B cell (primary cell): ENCODE results near the gene GATA5. TPM values are rescaled to one million over a fixed set of nuclear protein-coding genes. Genes with fewer than 3 reads are reported as not detected.

Experiments used
- ATAC-seq: fragments of 200-7000 bp; cut with Tn5 transposase; one replicate; pipeline ENCODE4 v1.10.0; 2021; ENCODE audit warnings: low read depth, mild to moderate bottlenecking, moderate number of reproducible peaks, moderate library complexity
- CTCF ChIA-PET: fragments of 350-600 bp; sonication (Branson Sonifier 250); formaldehyde crosslinking; loops from one replicate; lab custom pipeline; 2021; ENCODE audit warnings: antibody characterized with exemption, inconsistent platforms; lab: Charles Lee
- POLR2A ChIA-PET: fragments of 350-600 bp; sonication (Branson Sonifier 250); formaldehyde crosslinking; loops from one replicate; lab custom pipeline; 2021; ENCODE audit warnings: antibody characterized with exemption; lab: Charles Lee
- DNase-seq: peaks from one replicate; pipeline ENCODE4 v3.0.0; 2013
- H2AFZ ChIP-seq: 2 replicates; pipeline ENCODE4 v1.6.1; 2012; ENCODE audit warnings: mild to moderate bottlenecking, low read depth, low read length; ENCODE audit not compliant: insufficient read depth, poor library complexity, severe bottlenecking
- H3K27ac ChIP-seq, 2 donors: 1 replicate in 1 of 2; 2 replicates in 1 of 2; pipeline ENCODE4 v1.5.1; 2012 to 2013; ENCODE audit warnings: low read length in 2 of 2, mild to moderate bottlenecking in 2 of 2, moderate library complexity in 1 of 2
- H3K27me3 ChIP-seq, 4 experiments: fragments of 200-600 bp in 1 of 4; sonication (generic) in 1 of 4; replicated peaks in 1 of 4; 1 replicate in 2 of 4; 2 replicates in 2 of 4; pipeline versions ENCODE4 v1.6.1 to v1.7.0; 2013 to 2016; ENCODE audit warnings: low read length in 3 of 4, mild to moderate bottlenecking in 2 of 4, mixed read lengths in 1 of 4, moderate library complexity in 1 of 4; ENCODE audit not compliant: insufficient read depth in 4 of 4, control insufficient read depth in 3 of 4; ENCODE audit errors: control extremely low read depth in 1 of 4
- H3K36me3 ChIP-seq, 2 experiments: replicated peaks in 1 of 2; 1 replicate in 1 of 2; 2 replicates in 1 of 2; pipeline versions ENCODE4 v1.6.1 to v1.7.1; 2013; ENCODE audit warnings: low read length in 1 of 2; ENCODE audit not compliant: insufficient read depth in 2 of 2, control insufficient read depth in 1 of 2; ENCODE audit errors: control extremely low read depth in 1 of 2, extremely low read depth in 1 of 2
- H3K4me1 ChIP-seq, 2 donors: fragments of 200-600 bp in 1 of 2; sonication (generic) in 1 of 2; 1 replicate in 1 of 2; 2 replicates in 1 of 2; pipeline versions ENCODE4 v1.5.1 to v1.6.1; 2013 to 2017; ENCODE audit warnings: low read length in 2 of 2; ENCODE audit not compliant: control insufficient read depth in 2 of 2, insufficient read depth in 2 of 2
- H3K4me2 ChIP-seq: replicated peaks from 2 replicates; pipeline ENCODE3; 2012; ENCODE audit warnings: mild to moderate bottlenecking, low read depth, low read length; ENCODE audit not compliant: poor library complexity, severe bottlenecking
- H3K4me3 ChIP-seq, 5 experiments: fragments of 200-600 bp in 1 of 5; sonication (generic) in 1 of 5; 1 replicate in 3 of 5; 2 replicates in 2 of 5; pipeline versions ENCODE4 v1.5.1 to v1.7.0; 2011 to 2016; ENCODE audit warnings: low read length in 4 of 5, mild to moderate bottlenecking in 4 of 5, low read depth in 2 of 5, control low read depth in 1 of 5, moderate library complexity in 1 of 5; ENCODE audit not compliant: insufficient read depth in 1 of 5; ENCODE audit errors: control extremely low read depth in 1 of 5, extremely low read depth in 1 of 5
- H3K79me2 ChIP-seq: fragments of 200-600 bp; sonication (generic); one replicate; pipeline ENCODE4 v1.6.0; 2016; ENCODE audit warnings: low read length; ENCODE audit not compliant: control insufficient read depth, insufficient read depth
- H3K9ac ChIP-seq: fragments of 200-600 bp; sonication (generic); 2 replicates; pipeline ENCODE4 v1.6.1; 2017; ENCODE audit warnings: mild to moderate bottlenecking, low read length, moderate library complexity
- H3K9me3 ChIP-seq, 3 donors: one replicate each; pipeline versions ENCODE4 v1.6.1 to v1.7.1; 2013; ENCODE audit warnings: low read length in 2 of 3; ENCODE audit not compliant: control insufficient read depth in 2 of 3, insufficient read depth in 1 of 3; ENCODE audit errors: control extremely low read depth in 1 of 3
- H4K20me1 ChIP-seq: 2 replicates; pipeline ENCODE4 v1.6.0; 2012; ENCODE audit warnings: mild to moderate bottlenecking, low read length; ENCODE audit not compliant: insufficient read depth, control insufficient read depth, poor library complexity, severe bottlenecking
- H3K27ac Mint-ChIP-seq: one replicate; pipeline ENCODE4 v1.8.0; 2021; ENCODE audit warnings: mixed read lengths
- H3K27me3 Mint-ChIP-seq: one replicate; pipeline ENCODE4 v1.8.0; 2021; ENCODE audit warnings: mixed read lengths
- H3K4me1 Mint-ChIP-seq: one replicate; pipeline ENCODE4 v1.8.0; 2021; ENCODE audit warnings: mixed read lengths
- H3K4me3 Mint-ChIP-seq: one replicate; pipeline ENCODE4 v1.8.0; 2021; ENCODE audit warnings: mixed read lengths
- H3K9me3 Mint-ChIP-seq: one replicate; pipeline ENCODE4 v1.8.0; 2022; ENCODE audit warnings: mixed read lengths; ENCODE audit not compliant: insufficient read depth
- EZH2 ChIP-seq: IDR thresholded peaks from 2 replicates; pipeline ENCODE4 v1.6.1; 2012; ENCODE audit warnings: borderline replicate concordance, low read depth, mild to moderate bottlenecking, moderate library complexity, low read length; ENCODE audit not compliant: insufficient read depth, poor library complexity, severe bottlenecking
- WGBS: methylation state at CpG from one replicate; pipeline ENCODE4 v1.1.5; 2013; ENCODE audit warnings: missing lambda C conversion rate; ENCODE audit not compliant: insufficient coverage; 5-methylcytosine and 5-hydroxymethylcytosine counted together
- intact Hi-C: fragments of 100-400 bp; cut with micrococcal nuclease; formaldehyde crosslinking; loops from one replicate; pipeline ENCODE4 v1.10.0; 2022
- polyA plus RNA-seq: library from polyadenylated mRNA; depleted of rRNA; stranded (reverse); fragments of >200 nt; gene quantifications from 2 replicates; pipeline ENCODE4 v1.2.3, GENCODE V29; 2012
- total RNA-seq, 2 donors: library from RNA; stranded (reverse); fragments of 120-200 nt in 1 of 2; gene quantifications; 1 replicate in 1 of 2; 2 replicates in 1 of 2; pipeline versions ENCODE4 v1.2.3 to v1.2.4, GENCODE V29; 2013 to 2022
- TF ChIP-seq, protein P1 (sequence below): fragments of 200-600 bp; IDR thresholded peaks from one replicate; pipeline ENCODE4 v1.8.0; 2022; ENCODE audit warnings: antibody characterized with exemption, mild to moderate bottlenecking

The GATA5 gene
- total and polyA plus RNA-seq, 2 donors (not counting 1 experiment from before 2014, with no cell fraction given), result not detected

DNA sequence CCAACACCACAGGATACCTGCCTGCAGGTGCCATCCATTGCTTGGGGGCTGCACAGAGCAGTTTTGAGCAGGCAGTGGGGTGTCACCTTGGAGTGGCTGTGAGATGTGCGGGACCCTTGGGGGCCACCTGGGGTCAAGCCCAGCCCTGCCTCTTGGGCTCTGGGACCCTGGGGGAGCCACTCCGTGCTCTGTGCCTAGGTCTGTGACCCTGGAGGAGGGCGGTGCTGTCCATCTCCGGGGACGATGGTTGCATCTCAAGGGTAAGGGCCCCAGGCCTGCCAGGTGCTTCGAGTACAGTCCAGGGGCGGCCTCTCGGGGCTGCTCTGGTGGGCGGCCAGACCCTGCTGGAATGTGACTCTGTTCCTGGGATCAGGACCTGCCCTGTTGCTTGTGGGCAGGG, 8.7 kb upstream of the GATA5 start:
- H3K9me3 ChIP-seq, result peaks cover 0 to 6% (median 0%) of the 10 kb centered on the region in 3 donors
- peaks cover 17 to 21% of the 10 kb centered on the region in 2 donors for H3K4me1 ChIP-seq
- Mint-ChIP-seq H3K27ac (no peak overlapping the region), H3K4me1 (peaks cover 10% of the 10 kb centered on the region), H3K27me3 (peaks cover 44% of the 10 kb centered on the region), H3K4me3 (no peak overlapping the region), H3K9me3 (no peaks in the 10 kb centered on the region)
- no peaks in the 10 kb centered on the region for H4K20me1 ChIP-seq
- H3K36me3 ChIP-seq, result no peaks in the 10 kb centered on the region
- no peak overlapping the region for H3K27ac ChIP-seq
- DNase-seq, result no peak
- no peaks in the 10 kb centered on the region for H3K79me2 ChIP-seq
- no peak overlapping the region for H3K9ac ChIP-seq
- H3K4me2 ChIP-seq, result no peak overlapping the region
- no peak overlapping the region for H2AFZ ChIP-seq
- no peak overlapping the region for H3K4me3 ChIP-seq
- H3K27me3 ChIP-seq, result peaks cover 0 to 84% (median 28%) of the 10 kb centered on the region in 4 experiments
- 90% methylated on average over 9 of the region's 9 CpGs for WGBS
- intact Hi-C loops, result no loop called here
- no peak for ATAC-seq
- CTCF ChIA-PET, result no interaction called here
- no peak for TF ChIP-seq EZH2
- TF ChIP-seq, protein P1, sequence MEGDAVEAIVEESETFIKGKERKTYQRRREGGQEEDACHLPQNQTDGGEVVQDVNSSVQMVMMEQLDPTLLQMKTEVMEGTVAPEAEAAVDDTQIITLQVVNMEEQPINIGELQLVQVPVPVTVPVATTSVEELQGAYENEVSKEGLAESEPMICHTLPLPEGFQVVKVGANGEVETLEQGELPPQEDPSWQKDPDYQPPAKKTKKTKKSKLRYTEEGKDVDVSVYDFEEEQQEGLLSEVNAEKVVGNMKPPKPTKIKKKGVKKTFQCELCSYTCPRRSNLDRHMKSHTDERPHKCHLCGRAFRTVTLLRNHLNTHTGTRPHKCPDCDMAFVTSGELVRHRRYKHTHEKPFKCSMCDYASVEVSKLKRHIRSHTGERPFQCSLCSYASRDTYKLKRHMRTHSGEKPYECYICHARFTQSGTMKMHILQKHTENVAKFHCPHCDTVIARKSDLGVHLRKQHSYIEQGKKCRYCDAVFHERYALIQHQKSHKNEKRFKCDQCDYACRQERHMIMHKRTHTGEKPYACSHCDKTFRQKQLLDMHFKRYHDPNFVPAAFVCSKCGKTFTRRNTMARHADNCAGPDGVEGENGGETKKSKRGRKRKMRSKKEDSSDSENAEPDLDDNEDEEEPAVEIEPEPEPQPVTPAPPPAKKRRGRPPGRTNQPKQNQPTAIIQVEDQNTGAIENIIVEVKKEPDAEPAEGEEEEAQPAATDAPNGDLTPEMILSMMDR, result no peak
- POLR2A ChIA-PET, result no interaction called here

DNA sequence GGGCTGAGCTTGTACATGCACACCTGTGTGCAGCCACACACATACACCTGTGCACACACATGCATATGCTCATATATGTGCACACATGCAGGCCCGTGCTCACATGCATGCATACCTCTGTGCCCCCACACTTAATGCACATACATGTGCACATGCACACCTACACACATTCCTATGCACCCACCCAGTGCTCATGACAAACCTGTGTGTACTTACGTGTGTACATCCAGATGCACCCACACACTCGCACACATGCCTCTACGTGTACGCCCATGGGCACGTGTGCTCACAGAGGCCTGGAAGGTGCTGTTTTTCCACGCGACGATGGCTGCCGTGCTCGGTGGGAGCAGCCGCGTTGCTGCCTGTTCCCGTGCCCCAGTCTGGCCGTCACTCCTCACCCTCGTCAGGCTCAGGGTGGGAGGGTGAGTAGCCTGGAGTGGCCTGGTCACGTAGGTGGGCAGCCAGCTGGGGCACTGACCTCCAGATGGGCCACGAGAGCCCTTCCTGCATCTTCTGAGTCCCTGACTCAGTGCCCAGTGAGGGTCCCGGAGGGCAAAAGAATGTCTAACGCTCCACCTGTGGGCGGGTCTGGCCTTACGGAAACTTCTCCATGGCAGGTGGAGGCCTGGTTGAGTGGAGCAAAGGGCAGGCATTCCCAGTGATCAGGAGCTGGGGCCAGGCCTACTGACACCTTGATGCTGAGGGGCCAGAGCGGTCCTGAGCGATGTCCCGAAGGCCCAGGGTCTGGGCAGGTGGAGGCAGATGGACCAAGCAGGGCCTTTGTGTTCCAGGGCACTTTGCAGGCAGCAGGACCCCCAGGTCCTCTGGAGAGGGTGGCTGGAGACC, 8.0 kb upstream of the GATA5 start:
- peaks cover 48% of the 10 kb centered on the region for H3K27me3 Mint-ChIP-seq
- ATAC-seq (no peak), DNase-seq (no peak)
- H3K4me1 Mint-ChIP-seq, result peaks cover 10% of the 10 kb centered on the region
- CTCF ChIA-PET, result no interaction called here
- 89% methylated on average over 25 of the region's 25 CpGs for WGBS
- intact Hi-C loops, result no loop called here
- no peak overlapping the region for H3K27ac Mint-ChIP-seq
- peaks cover 0 to 6% (median 0%) of the 10 kb centered on the region in 3 donors for H3K9me3 ChIP-seq
- no peak overlapping the region for H3K4me3 Mint-ChIP-seq
- TF ChIP-seq, protein P1, result no peak
- no peak for TF ChIP-seq EZH2
- POLR2A ChIA-PET, result no interaction called here
- no peak overlapping the region for H2AFZ ChIP-seq
- no peaks in the 10 kb centered on the region for H3K36me3 ChIP-seq
- H3K27me3 ChIP-seq, result peaks cover 0 to 90% (median 31%) of the 10 kb centered on the region in 4 experiments
- H3K9me3 Mint-ChIP-seq, result no peaks in the 10 kb centered on the region
- no peak overlapping the region for H3K4me2 ChIP-seq
- H3K4me3 ChIP-seq, result no peak overlapping the region
- no peaks in the 10 kb centered on the region for H4K20me1 ChIP-seq
- H3K4me1 ChIP-seq, result peaks cover 17 to 21% of the 10 kb centered on the region in 2 donors
- no peak overlapping the region for H3K27ac ChIP-seq
- no peaks in the 10 kb centered on the region for H3K79me2 ChIP-seq
- no peak overlapping the region for H3K9ac ChIP-seq
